Measurements from ENCODE around the gene BMP6.
A peak's percentile ranks its signal among the peaks of the same experiment; 100 is the strongest.

Gene BMP6

GRCh38 chr6:7747433-7747832 lies 21.5 kb downstream of the BMP6 start:
- DNase-seq (ENCODE audit: low read depth, low spot score): no peak

GRCh38 chr6:7747901-7748504 lies 22.1 kb downstream of the BMP6 start:
- DNase-seq (ENCODE audit: low read depth, low spot score): no peak

GRCh38 chr6:7749478-7749877 lies 23.6 kb downstream of the BMP6 start:
- no peak for DNase-seq (ENCODE audit: low read depth, low spot score)

DNA sequence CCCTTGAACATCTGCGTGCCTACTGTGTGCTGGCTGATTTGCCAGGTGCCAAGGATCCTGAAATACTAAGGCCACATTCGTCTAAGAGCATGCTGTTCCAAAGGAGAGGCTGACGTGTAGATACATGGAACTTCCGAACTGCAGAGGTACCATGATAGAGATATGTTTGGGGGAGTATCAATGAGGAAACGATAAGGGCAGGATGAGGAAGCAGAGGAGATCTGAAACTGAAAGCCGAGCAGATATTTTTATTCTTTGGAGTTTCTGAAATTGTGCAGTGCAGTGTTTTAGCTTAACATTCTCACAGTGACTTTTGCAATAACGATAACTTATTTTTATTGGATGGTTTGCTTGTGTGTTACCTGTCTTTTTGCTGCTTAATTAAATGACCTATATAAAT lies 24.3 kb downstream of the BMP6 start:
- no peak for DNase-seq (ENCODE audit: low read depth, low spot score)

GRCh38 chr6:7758456-7758855 lies 32.6 kb downstream of the BMP6 start:
- DNase-seq (ENCODE audit: low read depth, low spot score): peak; percentile 30

DNA sequence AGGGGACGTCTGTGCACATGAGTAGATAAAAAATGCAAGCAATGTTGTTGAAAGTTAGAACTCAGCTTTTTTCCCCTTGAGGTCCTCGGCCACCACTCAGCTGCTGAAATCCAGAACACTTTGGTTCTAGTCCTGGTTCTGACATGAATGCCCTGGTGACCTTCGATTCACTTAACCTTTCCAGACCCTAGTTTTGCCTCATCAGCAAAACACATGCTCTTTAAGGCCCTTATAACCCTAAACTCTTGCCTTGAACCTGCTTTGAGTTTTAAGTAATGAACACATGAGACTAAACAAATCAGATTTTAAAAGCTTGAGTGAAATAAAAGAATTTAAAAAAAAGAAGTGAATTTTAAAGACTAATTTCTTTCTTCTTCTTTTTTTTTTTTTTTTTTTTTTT lies 33.4 kb downstream of the BMP6 start:
- DNase-seq (ENCODE audit: low read depth, low spot score): no peak

GRCh38 chr6:7761051-7761450 lies 35.2 kb downstream of the BMP6 start:
- DNase-seq (ENCODE audit: low read depth, low spot score): no peak

DNA sequence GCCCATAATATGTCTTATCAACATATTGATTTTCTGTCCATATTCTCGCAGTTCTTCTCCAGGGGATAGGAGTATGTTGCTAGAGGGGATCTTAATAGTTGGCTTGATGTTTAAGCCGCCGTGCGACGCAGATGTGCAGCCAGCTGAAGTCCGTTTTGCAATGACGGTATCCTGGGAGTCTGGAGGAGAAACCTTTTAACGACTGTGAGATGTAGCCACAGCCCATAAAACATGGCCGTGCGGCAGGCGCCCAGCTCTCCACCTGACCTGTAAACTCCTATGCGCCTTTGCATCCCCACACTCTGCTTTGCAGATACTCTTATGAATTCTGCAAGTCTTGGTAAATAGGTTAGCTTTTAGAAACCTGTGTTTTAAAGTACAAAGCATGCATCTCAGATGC lies 36.9 kb downstream of the BMP6 start:
- no peak for DNase-seq (ENCODE audit: low read depth, low spot score)

- peak; percentile 71 for DNase-seq (ENCODE audit: low read depth, low spot score)
Measured at GRCh38 chr6:7763881-7764280, 38.0 kb downstream of the BMP6 start.

DNA sequence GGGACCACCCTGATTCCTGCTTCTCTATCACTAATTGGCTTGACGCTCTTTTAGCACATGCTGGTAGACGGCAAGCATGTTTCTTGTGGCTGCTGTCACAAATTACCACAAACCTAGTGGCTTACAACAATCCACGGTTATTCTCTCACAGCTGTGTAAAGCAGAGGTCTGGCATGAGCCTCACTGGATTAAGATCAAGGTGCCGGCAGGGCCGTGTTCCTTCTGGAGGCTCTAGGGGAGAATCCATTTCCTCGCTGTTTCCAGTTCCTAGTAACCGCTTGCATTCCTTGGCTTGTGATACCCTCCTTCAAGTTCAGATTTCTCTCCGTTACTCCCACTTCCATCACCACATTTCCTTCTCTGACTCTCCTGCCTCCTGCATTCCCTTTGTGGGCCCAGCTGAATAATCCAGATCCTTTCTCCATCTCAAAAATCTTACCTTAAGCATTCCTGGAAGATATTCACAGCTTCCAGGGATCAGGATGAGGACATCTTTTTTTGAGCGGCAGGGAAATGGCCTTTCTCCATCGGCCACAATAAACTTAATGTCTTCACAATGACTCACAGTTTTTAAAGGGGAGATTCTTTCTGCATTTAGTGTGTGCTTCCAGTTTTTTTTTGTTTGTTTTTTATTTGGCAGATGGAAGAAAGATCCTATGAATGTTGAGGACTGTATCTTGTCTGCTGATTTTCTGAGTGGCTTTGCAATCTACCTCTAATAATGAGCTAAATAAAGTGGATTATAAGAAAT lies 39.9 kb downstream of the BMP6 start:
- no peak for DNase-seq (ENCODE audit: low read depth, low spot score)

GRCh38 chr6:7769702-7770101 lies 43.8 kb downstream of the BMP6 start:
- DNase-seq (ENCODE audit: low read depth, low spot score): no peak

GRCh38 chr6:7770111-7770510 lies 44.2 kb downstream of the BMP6 start:
- no peak for DNase-seq (ENCODE audit: low read depth, low spot score)

DNA sequence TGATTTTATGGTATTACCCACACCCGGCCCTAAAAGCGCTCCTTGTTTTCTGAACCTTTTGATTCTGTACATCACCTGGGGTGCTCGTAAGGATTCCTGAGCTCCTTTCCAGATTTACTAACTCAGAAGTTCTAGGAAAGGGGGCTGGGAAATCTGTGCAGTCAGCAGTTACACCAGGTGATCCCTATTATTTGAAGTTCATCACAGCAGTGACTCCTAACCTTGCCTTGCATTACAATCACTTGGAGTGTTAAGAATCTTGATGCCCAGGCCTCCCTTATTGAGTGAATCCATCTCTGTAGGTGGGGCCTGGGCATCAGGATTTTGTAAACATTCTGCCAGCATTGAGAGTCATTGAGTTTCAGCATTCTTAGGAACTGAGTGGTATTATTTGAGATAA lies 44.7 kb downstream of the BMP6 start:
- no peak for DNase-seq (ENCODE audit: low read depth, low spot score)

GRCh38 chr6:7773322-7773721 lies 47.4 kb downstream of the BMP6 start:
- DNase-seq (ENCODE audit: low read depth, low spot score): no peak

GRCh38 chr6:7773914-7774313 lies 48.0 kb downstream of the BMP6 start:
- DNase-seq (ENCODE audit: low read depth, low spot score): no peak

GRCh38 chr6:7776509-7776908 lies 50.6 kb downstream of the BMP6 start:
- no peak for DNase-seq (ENCODE audit: low read depth, low spot score)

- no peak for DNase-seq (ENCODE audit: low read depth, low spot score)
Measured at GRCh38 chr6:7777074-7777473, 51.2 kb downstream of the BMP6 start.

- DNase-seq (ENCODE audit: low read depth, low spot score): no peak
Measured at GRCh38 chr6:7781240-7781639, 55.3 kb downstream of the BMP6 start.

GRCh38 chr6:7784248-7784647 lies 58.3 kb downstream of the BMP6 start:
- DNase-seq (ENCODE audit: low read depth, low spot score): no peak

- DNase-seq (ENCODE audit: low read depth, low spot score): no peak
Measured at GRCh38 chr6:7784706-7785105, 58.8 kb downstream of the BMP6 start.

DNA sequence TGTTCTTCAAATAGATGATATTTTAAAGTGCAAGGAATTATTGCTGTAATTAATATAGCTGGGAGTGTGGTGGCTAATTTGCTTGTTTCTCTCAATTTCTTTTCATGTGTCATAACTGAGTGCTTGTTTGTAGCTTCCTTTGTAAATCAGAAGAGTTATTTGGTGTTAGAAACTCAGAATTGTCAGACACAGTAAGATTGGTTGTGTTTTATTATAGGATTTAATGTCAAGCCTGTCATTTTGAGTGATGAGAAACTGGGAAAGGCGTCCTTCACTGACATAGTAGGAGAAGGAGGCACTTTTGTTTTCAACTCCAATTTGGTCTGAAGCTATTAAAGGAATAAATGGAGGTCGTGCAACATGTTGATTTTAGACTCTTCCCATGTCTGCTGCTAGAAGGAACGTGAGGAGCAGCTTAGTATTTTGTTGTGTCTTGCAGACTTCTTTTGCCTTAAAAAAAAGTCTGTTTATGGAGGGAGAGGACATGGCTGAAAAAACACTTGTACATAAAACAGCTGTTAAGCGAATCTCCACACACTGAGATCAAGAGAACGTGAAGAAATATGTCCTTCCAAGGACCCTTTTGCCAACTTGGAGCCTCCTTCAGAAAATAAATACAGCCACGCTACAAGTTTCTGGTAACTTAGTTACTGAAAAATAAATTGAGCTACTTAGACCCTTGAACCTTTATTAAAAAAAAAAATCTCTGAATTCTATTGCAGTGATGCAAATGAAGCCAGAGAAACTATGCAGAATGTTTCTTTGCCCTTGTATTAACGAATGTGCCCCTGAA lies 59.5 kb downstream of the BMP6 start:
- no peak for DNase-seq (ENCODE audit: low read depth, low spot score)

DNA sequence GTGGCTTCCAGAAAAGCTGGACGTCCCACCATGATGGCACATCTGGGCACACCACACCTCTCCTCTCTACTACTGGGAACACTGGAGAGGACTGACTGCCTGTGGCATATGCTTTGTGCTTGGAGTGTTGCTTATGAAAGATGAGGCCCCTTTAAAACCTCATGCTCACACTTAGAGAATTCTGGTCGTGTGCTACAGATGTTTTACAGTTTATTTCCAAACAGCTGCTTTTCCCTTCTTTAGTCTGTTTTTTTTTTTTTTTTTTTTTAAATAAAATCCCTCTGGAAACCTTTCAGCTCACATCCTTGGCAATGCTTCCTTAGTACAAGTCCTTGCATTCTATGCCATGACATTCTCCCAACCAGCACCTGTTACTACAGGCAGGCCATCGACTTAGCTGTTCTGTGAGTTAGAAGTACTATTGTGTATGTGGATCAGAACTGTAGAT lies 60.3 kb downstream of the BMP6 start:
- DNase-seq (ENCODE audit: low read depth, low spot score): no peak

- no peak for DNase-seq (ENCODE audit: low read depth, low spot score)
Measured at GRCh38 chr6:7787137-7787608, 61.3 kb downstream of the BMP6 start.

All from brain pericyte (primary cell).